Measurements from ENCODE around the gene PRKACA.

GRCh38 chr19:14119146-14119545 is 1.6 kb upstream of the PRKACA start:
- no peak for TF ChIP-seq CTCF (IDR thresholded peaks at IDR 0.05; ENCODE audit: low read depth, low read length, poor library complexity, severe bottlenecking)
- TF ChIP-seq EZH2phosphoT487 (IDR thresholded peaks at IDR 0.05; ENCODE audit: borderline replicate concordance, low read length) = no peak
